C1 segment of cervical spinal cord (tissue), 14 donors: ENCODE data around the gene USP31.

Source experiments
- DNase-seq, 14 donors: peaks; one replicate each; lab custom pipeline; 2025; lab: John Stamatoyannopoulos, UW

The USP31 gene

DNA sequence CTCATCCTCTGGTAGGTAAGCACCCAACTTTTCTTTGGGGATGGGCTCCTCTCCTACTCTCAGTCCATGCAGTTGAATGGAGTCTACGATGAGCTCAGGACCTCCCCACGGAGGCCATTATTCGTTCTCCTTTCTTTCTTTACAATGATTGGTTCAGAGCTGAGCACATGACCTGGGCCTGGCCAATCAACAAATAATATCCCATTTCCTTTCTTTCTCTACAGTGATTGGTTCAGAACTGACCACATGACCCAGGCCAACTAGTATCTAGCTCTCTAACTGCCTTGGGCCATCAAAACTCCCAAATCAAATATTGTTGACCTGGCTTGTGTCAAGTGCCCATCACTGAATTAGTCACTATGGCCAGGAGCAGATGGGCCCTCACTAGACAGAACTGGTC, 129.2 kb downstream of the USP31 start:
- no peak for DNase-seq

GRCh38 chr16:23016368-23016767, 132.9 kb downstream of the USP31 start:
- DNase-seq: no peak

- DNase-seq: no peak
Observed at GRCh38 chr16:23015580-23015979, 133.7 kb downstream of the USP31 start.

DNA sequence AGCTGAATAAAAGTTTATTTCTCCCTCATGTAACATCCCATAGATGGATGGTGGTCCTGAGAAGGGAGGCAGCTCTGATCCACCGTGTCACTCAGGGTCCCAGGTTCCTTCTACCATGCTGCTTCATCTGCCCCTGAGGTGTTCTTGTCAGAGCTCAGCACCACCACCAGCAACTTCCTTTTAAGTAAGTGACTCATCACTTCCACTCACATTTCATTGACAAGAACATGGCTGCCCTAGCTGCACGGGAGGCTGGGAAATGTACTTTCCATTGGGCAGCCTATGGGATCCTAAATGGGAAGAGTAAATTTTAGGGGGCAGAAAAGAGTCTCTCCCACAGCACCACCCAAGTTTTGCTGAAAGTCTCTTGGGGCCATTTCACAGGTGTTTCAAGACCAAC, 134.7 kb downstream of the USP31 start:
- DNase-seq: no peak
